ENCODE measurements around the gene GPS2. TPM values are rescaled to one million over a fixed set of nuclear protein-coding genes. Genes with fewer than 3 reads are reported as not detected.

Gene GPS2
- total and polyA plus RNA-seq, 2 experiments from 2014 or later = 83.4 to 122 TPM

- no peak overlapping the region for H3K27ac Mint-ChIP-seq
- no peaks in the 10 kb centered on the region for H3K9me2 ChIP-seq (ENCODE audit: insufficient read depth)
- H3K4me3 Mint-ChIP-seq = no peak overlapping the region
- ATAC-seq (no peak), DNase-seq (ENCODE audit: low spot score) (no peak)
- no peaks in the 10 kb centered on the region for H3K36me3 Mint-ChIP-seq (ENCODE audit: low read depth)
- H3K27me3 Mint-ChIP-seq (ENCODE audit: insufficient read depth, low read depth, poor library complexity) = peaks cover 13% of the 10 kb centered on the region
- no peak overlapping the region for H3K27ac ChIP-seq (ENCODE audit: low read depth)
- peaks cover 16% of the 10 kb centered on the region for H3K4me1 ChIP-seq (ENCODE audit: insufficient read depth)
- no peaks in the 10 kb centered on the region for H3K9me3 Mint-ChIP-seq
- H3K4me3 ChIP-seq = no peak overlapping the region
- H3K4me2 ChIP-seq = no peak overlapping the region
- no peaks in the 10 kb centered on the region for H4K20me1 ChIP-seq (replicated peaks; ENCODE audit: insufficient read depth)
- H3K4me1 Mint-ChIP-seq = peaks cover 12% of the 10 kb centered on the region
- TF ChIP-seq REST (IDR thresholded peaks at IDR 0.05; ENCODE audit: unreplicated experiment) = no peak
- no peak for TF ChIP-seq ZNF114 (CRISPR knock-in tag; IDR thresholded peaks at IDR 0.05)
- no peak for TF ChIP-seq CREB1 (CRISPR knock-in tag; IDR thresholded peaks at IDR 0.05; ENCODE audit: low read depth)
- TF ChIP-seq STAT1 (IDR thresholded peaks at IDR 0.05; ENCODE audit: unreplicated experiment) = no peak
- 0 out of 2 replicates have a peak, but pooled peaks cover 5% of the 10 kb centered on the region for H3F3A ChIP-seq (replicated peaks; ENCODE audit: low read depth)
- no peaks in the 10 kb centered on the region for H3K36me3 ChIP-seq (ENCODE audit: insufficient read depth)
- H3K79me2 ChIP-seq (replicated peaks; ENCODE audit: insufficient read depth) = no peaks in the 10 kb centered on the region
- H3K27me3 ChIP-seq (ENCODE audit: insufficient read depth) = no peaks in the 10 kb centered on the region
- H2AFZ ChIP-seq = no peak overlapping the region
Measured at GRCh38 chr17:7363311-7363710, 48.2 kb upstream of the GPS2 start.

- no peaks in the 10 kb centered on the region for H3K36me3 ChIP-seq (ENCODE audit: insufficient read depth)
- no peak overlapping the region for H3K4me3 Mint-ChIP-seq
- peaks cover 9% of the 10 kb centered on the region for H3K27me3 Mint-ChIP-seq (ENCODE audit: insufficient read depth, low read depth, poor library complexity)
- H2AFZ ChIP-seq = no peak overlapping the region
- peaks cover 3% of the 10 kb centered on the region; the same call in 2 of the 3 replicates for H3K4me1 Mint-ChIP-seq
- no peak for ATAC-seq
- H3K27me3 ChIP-seq (ENCODE audit: insufficient read depth) = no peaks in the 10 kb centered on the region
- no peaks in the 10 kb centered on the region for H3K9me3 Mint-ChIP-seq
- H3K9me2 ChIP-seq (ENCODE audit: insufficient read depth) = no peaks in the 10 kb centered on the region
- no peaks in the 10 kb centered on the region for H4K20me1 ChIP-seq (replicated peaks; ENCODE audit: insufficient read depth)
- H3K27ac ChIP-seq (ENCODE audit: low read depth) = no peak overlapping the region
- no peak overlapping the region for H3K27ac Mint-ChIP-seq
- H3K79me2 ChIP-seq (replicated peaks; ENCODE audit: insufficient read depth) = no peaks in the 10 kb centered on the region
- H3F3A ChIP-seq (replicated peaks; ENCODE audit: low read depth) = no peaks in the 10 kb centered on the region; the same call in 1 of the 2 replicates
- no peak for DNase-seq (ENCODE audit: low spot score)
- no peak for TF ChIP-seq JUNB (IDR thresholded peaks at IDR 0.05; ENCODE audit: unreplicated experiment)
- no peak for TF ChIP-seq ZNF331 (CRISPR knock-in tag; IDR thresholded peaks at IDR 0.05; ENCODE audit: low read depth)
- no peak for TF ChIP-seq CTCF (conservative IDR thresholded peaks at IDR 0.05; ENCODE audit: low read depth in 2 of 2)
- peaks cover 3% of the 10 kb centered on the region; the same call in 1 of the 2 replicates for H3K4me1 ChIP-seq (ENCODE audit: insufficient read depth)
- H3K4me3 ChIP-seq = no peak overlapping the region
- no peak overlapping the region for H3K4me2 ChIP-seq
- H3K36me3 Mint-ChIP-seq (ENCODE audit: low read depth) = no peaks in the 10 kb centered on the region
Measured at GRCh38 chr17:7361906-7362305, 46.7 kb upstream of the GPS2 start.
